Vagina (tissue), 2 donors: ENCODE results near the gene SIM1.

Experiments used
- CTCF ChIP-seq, 3 experiments: fragments of 450-650 bp in 2 of 3; fragments of 200-600 bp in 1 of 3; sonication (generic) in 1 of 3; IDR thresholded peaks; one replicate each; pipeline ENCODE4 v1.5.1; 2017 to 2019; ENCODE audit warnings: antibody characterized with exemption in 3 of 3, mild to moderate bottlenecking in 2 of 3, moderate library complexity in 2 of 3
- POLR2A ChIP-seq, 2 donors: fragments of 450-650 bp; IDR thresholded peaks; one replicate each; pipeline ENCODE4 v1.6.1; 2017; ENCODE audit warnings: antibody characterized with exemption in 2 of 2, mild to moderate bottlenecking in 2 of 2, moderate library complexity in 2 of 2

GRCh38 chr6:100475554-100476320 is 11.0 kb upstream of the SIM1 start:
- TF ChIP-seq CTCF (IDR thresholded peaks at IDR 0.05) (no peak), POLR2A (IDR thresholded peaks at IDR 0.05) (no peak)
